Memory B cell (primary cell): ENCODE results near the gene CRACDL.

Experiments
- ATAC-seq: fragments of 150-1000 bp; cut with Tn5 transposase; 2 replicates; pipeline ENCODE4 v1.10.0; 2021; ENCODE audit warnings: low read depth, mild to moderate bottlenecking, moderate library complexity
- DNase-seq, 2 donors: peaks; one replicate each; pipeline ENCODE4 v3.0.0; 2022; ENCODE audit warnings: low spot score in 2 of 2
- H3K27ac Mint-ChIP-seq: one replicate; pipeline ENCODE4 v1.8.0; 2022; ENCODE audit warnings: mild to moderate bottlenecking, moderate library complexity, mixed read lengths
- H3K27me3 Mint-ChIP-seq: one replicate; pipeline ENCODE4 v1.8.0; 2022; ENCODE audit warnings: mixed read lengths
- H3K36me3 Mint-ChIP-seq: one replicate; pipeline ENCODE4 v1.8.0; 2022; ENCODE audit warnings: mild to moderate bottlenecking, mixed read lengths
- H3K4me1 Mint-ChIP-seq: one replicate; pipeline ENCODE4 v1.8.0; 2022; ENCODE audit warnings: mixed read lengths
- H3K4me3 Mint-ChIP-seq: one replicate; pipeline ENCODE4 v1.8.0; 2022; ENCODE audit warnings: mild to moderate bottlenecking, moderate library complexity, mixed read lengths
- H3K9me3 Mint-ChIP-seq: one replicate; pipeline ENCODE4 v1.8.0; 2022; ENCODE audit warnings: mixed read lengths

Gene CRACDL, protein sequence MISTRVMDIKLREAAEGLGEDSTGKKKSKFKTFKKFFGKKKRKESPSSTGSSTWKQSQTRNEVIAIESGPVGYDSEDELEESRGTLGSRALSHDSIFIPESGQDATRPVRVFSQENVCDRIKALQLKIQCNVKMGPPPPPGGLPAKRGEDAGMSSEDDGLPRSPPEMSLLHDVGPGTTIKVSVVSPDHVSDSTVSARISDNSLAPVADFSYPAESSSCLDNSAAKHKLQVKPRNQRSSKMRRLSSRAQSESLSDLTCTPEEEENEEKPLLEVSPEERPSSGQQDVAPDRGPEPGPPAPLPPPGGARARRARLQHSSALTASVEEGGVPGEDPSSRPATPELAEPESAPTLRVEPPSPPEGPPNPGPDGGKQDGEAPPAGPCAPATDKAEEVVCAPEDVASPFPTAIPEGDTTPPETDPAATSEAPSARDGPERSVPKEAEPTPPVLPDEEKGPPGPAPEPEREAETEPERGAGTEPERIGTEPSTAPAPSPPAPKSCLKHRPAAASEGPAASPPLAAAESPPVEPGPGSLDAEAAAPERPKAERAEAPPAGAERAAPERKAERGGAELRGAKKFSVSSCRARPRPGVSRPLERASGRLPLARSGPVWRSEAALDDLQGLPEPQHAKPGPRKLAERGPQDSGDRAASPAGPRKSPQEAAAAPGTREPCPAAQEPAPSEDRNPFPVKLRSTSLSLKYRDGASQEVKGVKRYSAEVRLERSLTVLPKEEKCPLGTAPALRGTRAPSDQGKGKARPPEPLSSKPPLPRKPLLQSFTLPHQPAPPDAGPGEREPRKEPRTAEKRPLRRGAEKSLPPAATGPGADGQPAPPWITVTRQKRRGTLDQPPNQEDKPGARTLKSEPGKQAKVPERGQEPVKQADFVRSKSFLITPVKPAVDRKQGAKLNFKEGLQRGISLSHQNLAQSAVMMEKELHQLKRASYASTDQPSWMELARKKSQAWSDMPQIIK

DNA sequence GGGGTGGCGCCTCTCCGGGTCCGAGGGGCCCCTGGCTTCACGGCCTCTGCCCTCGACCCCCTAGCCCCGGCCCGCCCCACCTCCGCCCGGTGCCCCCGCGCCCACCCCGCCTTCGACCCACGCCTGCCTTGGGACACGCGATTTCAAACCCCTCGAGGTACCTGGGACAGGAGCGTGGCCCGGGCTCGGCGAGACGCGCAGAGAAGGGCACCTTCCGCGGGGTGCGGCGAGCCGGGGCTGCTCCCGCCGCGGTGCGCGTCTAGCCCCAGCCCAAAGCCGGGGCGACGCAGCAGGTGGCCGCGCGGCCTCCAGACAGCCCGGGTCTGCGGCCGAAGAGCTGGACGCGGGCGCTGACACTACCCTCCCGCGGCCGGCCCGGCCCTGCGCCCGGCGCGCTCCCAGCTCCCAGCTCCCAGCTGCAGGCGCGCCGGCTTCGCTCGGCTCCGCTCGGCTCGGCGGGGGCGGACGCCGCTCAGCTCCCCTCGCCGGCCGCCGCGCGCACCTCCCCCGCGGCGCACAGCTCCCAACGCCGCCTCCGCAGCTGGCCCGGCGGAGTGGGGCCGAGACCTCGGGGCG is at the start of gene CRACDL:
Gene CRACDL (minus strand): TSS at position 449 of the 576 bp plus-strand sequence. CDS start 89,425 bp downstream, outside the sequence.
- ATAC-seq (peak; percentile 55), DNase-seq (peak in 1 of 2 donors; percentile 3)
- Mint-ChIP-seq H3K9me3 (no peaks in the 10 kb centered on the region), H3K27me3 (peaks cover 17% of the 10 kb centered on the region), H3K36me3 (no peaks in the 10 kb centered on the region), H3K27ac (no peak within 1 kb of the TSS), H3K4me1 (peaks cover 7% of the 10 kb centered on the region), H3K4me3 (peak within 1 kb of the TSS; percentile 70)

DNA sequence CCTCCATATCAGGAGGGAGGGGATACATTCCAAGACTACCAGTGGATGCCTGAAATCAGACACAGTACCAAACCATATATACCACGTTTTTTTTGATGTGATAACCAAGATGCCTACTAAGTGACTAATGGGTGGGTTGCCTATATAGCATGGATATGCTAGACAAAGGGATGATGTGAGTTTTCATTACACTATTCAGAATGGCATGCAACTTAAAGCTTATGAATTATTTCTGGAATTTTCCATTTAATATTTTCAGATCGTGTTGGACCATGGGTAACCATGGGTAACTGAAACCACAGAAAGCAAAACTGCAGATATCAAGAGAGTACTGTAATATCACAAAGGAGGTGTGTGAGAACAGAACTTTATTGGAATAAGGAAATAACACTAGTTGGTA is 39.6 kb upstream of the CRACDL start:
- ATAC-seq (no peak), DNase-seq (no peak)
- Mint-ChIP-seq H3K9me3 (peaks cover 25% of the 10 kb centered on the region), H3K27me3 (peaks cover 8% of the 10 kb centered on the region), H3K36me3 (peaks cover 19% of the 10 kb centered on the region), H3K4me1 (no peaks in the 10 kb centered on the region), H3K27ac (no peak overlapping the region), H3K4me3 (no peak overlapping the region)

DNA sequence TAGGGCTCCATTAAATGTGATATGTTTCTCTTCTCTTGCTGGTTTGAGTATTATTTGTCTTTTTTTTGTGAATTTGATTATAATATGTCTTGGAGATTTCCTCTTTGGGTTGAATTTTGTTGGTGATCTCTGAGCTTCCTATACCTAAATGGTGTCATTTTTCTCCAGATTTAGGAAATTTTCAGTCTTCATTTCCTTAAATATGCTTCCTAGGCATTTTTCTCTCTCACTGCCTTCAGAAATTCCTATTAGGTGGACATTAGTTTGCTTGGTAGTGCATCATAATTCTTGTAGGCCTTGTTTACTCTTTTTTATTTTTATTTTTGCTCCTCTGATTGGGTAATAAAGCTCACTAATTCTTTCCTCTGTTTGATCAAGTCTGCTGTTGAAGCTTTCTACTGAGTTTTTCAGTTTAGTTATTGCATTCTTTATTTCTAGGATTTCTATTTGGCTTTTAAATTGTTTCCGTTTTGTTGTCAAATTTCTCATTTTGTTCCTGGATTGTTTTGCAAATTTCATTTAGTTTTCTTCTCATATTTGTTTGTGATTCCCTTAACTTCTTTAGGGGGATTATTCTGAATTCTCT is 36.6 kb upstream of the CRACDL start:
- no peak overlapping the region for H3K4me3 Mint-ChIP-seq
- H3K9me3 Mint-ChIP-seq: peaks cover 32% of the 10 kb centered on the region
- H3K36me3 Mint-ChIP-seq: peaks cover 14% of the 10 kb centered on the region
- H3K27me3 Mint-ChIP-seq: peaks cover 9% of the 10 kb centered on the region
- DNase-seq (no peak), ATAC-seq (no peak)
- no peak overlapping the region for H3K27ac Mint-ChIP-seq
- no peaks in the 10 kb centered on the region for H3K4me1 Mint-ChIP-seq

DNA sequence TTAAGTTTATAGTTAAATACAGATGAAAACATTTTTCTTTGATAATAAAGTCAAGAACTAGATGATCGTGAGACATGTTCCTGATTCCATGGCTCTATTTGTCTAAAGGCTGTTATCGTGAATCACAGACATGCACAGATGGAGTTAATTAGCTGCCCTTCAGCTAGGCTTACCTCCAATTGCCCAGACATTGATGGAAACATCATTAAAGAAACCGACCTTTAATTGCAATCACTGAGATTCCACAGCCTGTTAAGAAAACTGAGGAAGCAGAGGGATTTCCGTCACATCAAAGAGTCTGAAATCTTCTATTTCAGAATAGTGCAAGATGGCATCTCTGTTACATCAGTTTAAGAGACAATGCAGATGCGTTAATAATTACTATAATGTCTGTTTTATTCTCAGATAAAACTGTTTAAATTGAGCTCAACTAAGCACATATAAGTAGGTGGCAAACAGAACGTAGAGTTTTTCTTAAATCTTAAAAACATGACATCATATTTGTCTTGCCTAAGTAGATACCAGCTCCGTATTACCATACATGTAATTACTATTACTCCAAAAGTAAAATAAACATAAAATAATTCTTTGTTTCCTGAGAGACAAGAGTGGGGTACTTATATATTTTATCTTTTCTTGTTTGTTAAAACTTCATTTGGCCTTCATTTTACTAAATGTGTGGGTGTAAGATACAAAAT is 23.9 kb upstream of the CRACDL start:
- no peak for ATAC-seq

DNA sequence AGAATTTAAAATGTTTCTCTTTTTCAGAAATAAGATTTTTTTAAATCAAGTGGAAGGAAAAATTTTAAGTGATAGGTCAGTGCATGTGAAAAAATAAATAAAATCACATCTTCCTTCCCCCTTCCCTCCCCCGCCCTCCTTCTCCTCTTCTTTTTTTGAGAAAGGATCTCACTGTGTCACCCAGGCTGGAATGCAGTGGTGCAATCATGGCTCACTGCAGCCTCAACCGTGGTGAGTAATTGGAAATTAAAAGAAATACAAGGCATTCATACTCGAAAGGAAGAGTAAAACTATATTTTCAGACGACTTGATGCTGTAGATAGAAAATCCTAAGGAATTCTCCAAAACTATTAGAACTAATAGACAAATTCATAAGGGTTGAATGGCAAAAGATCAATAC is 16.9 kb upstream of the CRACDL start:
- no peak for DNase-seq
- no peaks in the 10 kb centered on the region for H3K36me3 Mint-ChIP-seq
- ATAC-seq: no peak

More for the DNA sequence above, 23.9 kb upstream of the CRACDL start:
- Mint-ChIP-seq H3K27me3 (peaks cover 2% of the 10 kb centered on the region), H3K36me3 (no peaks in the 10 kb centered on the region), H3K9me3 (peaks cover 12% of the 10 kb centered on the region), H3K4me1 (no peaks in the 10 kb centered on the region), H3K4me3 (no peak overlapping the region), H3K27ac (no peak overlapping the region)
- DNase-seq: no peak

DNA sequence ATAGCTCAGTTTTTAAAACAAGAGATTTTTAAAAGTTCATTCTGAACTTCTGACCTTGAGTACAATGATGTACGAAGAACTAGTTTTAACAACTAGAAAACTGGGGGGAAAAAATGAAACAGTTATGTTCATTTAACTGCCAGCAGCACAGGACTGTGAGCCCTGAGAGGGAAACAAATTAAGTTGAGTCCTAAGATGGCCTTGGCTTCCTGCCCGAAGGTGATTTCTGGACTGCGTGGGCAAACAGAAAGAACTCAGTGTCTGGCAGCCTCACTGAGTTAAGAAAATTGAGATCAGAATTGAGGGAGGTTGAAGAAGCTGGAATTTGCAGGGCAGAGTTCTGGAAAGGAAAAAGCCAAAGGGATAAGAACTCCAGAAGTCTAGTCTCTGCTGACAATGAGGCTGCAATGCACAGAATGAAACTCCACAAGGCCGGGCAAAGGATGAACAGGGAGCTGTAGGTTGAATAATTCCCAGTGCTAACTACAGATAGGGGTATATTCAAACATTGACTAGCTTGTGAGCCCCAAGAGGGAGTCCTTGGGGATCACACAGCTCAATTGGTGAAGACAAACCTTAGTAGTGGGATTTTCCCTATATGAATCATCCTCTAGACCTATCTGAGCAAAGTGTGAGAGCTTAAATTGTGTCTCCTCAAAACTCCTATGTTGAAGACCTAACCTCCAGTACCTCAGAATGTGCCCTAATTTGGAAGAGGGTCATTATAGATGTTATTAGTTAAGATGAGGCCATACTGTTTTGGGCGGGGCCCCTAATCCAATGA is 13.1 kb upstream of the CRACDL start:
- Mint-ChIP-seq H3K27me3 (no peaks in the 10 kb centered on the region), H3K4me3 (no peak overlapping the region), H3K36me3 (no peaks in the 10 kb centered on the region), H3K9me3 (no peaks in the 10 kb centered on the region), H3K27ac (no peak overlapping the region), H3K4me1 (no peaks in the 10 kb centered on the region)
- ATAC-seq (no peak), DNase-seq (no peak)

More for the DNA sequence above, 16.9 kb upstream of the CRACDL start:
- Mint-ChIP-seq H3K27ac (no peak overlapping the region), H3K4me1 (no peaks in the 10 kb centered on the region), H3K9me3 (no peaks in the 10 kb centered on the region), H3K27me3 (no peaks in the 10 kb centered on the region), H3K4me3 (no peak overlapping the region)

DNA sequence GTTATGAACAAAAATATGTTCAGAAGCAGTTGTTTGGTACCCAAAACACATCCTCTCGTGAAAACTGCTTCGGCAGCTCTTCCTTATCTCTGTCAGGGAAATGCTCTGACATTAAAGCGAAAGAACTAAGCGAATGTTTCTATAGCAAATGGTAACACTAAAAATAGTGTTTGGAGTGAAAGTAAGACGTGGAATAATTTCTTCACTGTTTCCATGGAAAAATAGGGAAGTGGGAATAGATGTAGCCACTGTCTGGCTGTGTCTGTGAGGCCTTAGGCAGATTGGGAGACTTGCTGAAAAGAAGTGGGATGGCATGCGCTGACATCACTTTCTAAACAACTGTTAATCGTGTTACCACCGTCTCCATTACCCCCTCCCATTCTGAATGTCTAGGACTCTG is 11.5 kb upstream of the CRACDL start:
- H3K27ac Mint-ChIP-seq: no peak overlapping the region
- H3K36me3 Mint-ChIP-seq: no peaks in the 10 kb centered on the region
- H3K27me3 Mint-ChIP-seq: peaks cover 4% of the 10 kb centered on the region

DNA sequence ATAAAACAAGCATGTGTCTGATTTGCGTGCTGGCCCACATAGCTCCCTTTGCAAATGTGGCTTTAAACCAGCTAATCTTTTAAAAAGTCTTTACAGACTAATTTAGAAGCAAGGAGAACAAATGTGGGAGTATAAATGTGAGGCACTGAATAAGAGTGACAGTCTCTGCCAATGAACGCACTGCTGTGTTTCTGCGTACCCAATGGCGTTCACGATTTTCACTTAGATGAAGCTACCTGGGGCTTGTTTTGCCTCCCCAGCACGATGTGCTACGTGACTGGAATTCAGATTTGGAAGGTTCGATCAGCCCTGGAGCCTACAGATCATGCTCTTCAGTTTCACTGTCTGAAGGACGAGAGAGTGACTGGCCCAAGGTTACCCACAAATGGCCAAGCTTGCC is 10.8 kb upstream of the CRACDL start:
- H3K9me3 Mint-ChIP-seq: peaks cover 2% of the 10 kb centered on the region
- H3K4me1 Mint-ChIP-seq: no peaks in the 10 kb centered on the region
- H3K27me3 Mint-ChIP-seq: peaks cover 4% of the 10 kb centered on the region
- no peak overlapping the region for H3K27ac Mint-ChIP-seq
- no peak overlapping the region for H3K4me3 Mint-ChIP-seq
- ATAC-seq: no peak
- no peak for DNase-seq
- H3K36me3 Mint-ChIP-seq: no peaks in the 10 kb centered on the region

More for the DNA sequence above, 11.5 kb upstream of the CRACDL start:
- H3K9me3 Mint-ChIP-seq: peaks cover 2% of the 10 kb centered on the region
- H3K4me3 Mint-ChIP-seq: no peak overlapping the region
- ATAC-seq: no peak
- no peak for DNase-seq
- no peaks in the 10 kb centered on the region for H3K4me1 Mint-ChIP-seq

DNA sequence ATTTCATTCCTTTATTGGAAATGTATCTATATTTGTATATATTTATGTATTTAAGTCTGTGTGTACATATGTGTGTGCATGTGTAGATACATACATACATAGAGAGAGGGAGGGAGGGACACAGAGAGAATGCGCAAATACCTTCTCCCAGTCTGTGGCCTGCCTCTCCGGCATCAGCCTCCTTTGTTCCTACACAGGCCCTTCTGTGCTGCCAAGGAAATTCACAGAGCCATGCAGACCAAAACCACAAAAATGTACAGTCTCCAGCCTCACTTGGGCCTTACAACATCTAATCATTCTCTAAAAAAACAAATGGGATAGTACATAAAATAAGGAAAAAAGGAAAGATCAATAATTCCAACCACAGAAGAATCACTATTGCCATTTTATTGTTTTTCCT is 8.8 kb upstream of the CRACDL start:
- Mint-ChIP-seq H3K27me3 (peaks cover 7% of the 10 kb centered on the region), H3K36me3 (no peaks in the 10 kb centered on the region), H3K9me3 (peaks cover 2% of the 10 kb centered on the region), H3K27ac (no peak overlapping the region), H3K4me1 (no peaks in the 10 kb centered on the region), H3K4me3 (no peak overlapping the region)
- ATAC-seq: no peak
- DNase-seq: no peak

DNA sequence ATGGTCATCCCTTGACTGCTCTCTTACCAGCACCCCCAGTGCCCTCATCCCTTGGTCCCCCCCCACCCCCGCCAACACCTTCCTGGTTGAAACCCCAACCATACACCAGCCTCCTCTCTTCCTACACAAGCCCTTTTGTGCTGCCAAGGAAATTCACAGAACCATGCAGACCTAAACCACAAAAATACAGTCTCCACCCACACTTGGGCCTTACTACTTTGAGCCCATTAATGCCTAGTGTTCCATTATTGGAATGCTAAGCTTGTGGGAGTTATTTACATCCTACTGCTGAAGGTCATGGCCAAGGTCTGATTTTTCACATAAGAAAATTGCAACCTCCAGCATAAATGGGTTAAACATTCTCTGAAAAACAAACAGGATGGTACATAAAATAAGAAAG is 4.1 kb upstream of the CRACDL start:
- Mint-ChIP-seq H3K4me3 (no peak overlapping the region), H3K27me3 (peaks cover 17% of the 10 kb centered on the region), H3K4me1 (peaks cover 7% of the 10 kb centered on the region), H3K36me3 (no peaks in the 10 kb centered on the region), H3K27ac (no peak overlapping the region), H3K9me3 (peaks cover 2% of the 10 kb centered on the region)
- ATAC-seq (no peak), DNase-seq (no peak)

DNA sequence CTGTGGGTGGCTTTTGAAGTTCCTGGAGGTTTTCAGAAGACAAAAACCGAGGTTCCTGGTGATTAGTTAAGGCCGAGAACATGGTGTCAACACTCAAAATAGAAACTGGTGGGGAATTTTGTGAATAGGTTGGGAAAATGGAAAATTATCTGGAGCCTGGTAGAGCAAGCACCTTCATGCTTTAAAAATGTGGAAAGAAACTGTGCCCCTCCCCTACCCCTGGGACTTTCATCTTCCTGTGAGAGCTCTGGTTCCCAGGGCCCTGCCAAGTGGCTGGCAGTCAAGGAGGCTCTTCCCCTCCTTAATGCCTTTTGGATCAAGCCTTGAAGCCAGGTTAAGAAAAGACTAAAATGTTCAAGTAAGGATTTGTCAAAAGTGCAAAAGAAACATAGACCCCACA is 1.9 kb upstream of the CRACDL start:
- H3K36me3 Mint-ChIP-seq: no peaks in the 10 kb centered on the region
- peaks cover 13% of the 10 kb centered on the region for H3K27me3 Mint-ChIP-seq
- peak overlapping the region; percentile 38 for H3K4me3 Mint-ChIP-seq
- ATAC-seq (no peak), DNase-seq (no peak)
- peaks cover 7% of the 10 kb centered on the region for H3K4me1 Mint-ChIP-seq
- H3K9me3 Mint-ChIP-seq: no peaks in the 10 kb centered on the region
- H3K27ac Mint-ChIP-seq: no peak overlapping the region

DNA sequence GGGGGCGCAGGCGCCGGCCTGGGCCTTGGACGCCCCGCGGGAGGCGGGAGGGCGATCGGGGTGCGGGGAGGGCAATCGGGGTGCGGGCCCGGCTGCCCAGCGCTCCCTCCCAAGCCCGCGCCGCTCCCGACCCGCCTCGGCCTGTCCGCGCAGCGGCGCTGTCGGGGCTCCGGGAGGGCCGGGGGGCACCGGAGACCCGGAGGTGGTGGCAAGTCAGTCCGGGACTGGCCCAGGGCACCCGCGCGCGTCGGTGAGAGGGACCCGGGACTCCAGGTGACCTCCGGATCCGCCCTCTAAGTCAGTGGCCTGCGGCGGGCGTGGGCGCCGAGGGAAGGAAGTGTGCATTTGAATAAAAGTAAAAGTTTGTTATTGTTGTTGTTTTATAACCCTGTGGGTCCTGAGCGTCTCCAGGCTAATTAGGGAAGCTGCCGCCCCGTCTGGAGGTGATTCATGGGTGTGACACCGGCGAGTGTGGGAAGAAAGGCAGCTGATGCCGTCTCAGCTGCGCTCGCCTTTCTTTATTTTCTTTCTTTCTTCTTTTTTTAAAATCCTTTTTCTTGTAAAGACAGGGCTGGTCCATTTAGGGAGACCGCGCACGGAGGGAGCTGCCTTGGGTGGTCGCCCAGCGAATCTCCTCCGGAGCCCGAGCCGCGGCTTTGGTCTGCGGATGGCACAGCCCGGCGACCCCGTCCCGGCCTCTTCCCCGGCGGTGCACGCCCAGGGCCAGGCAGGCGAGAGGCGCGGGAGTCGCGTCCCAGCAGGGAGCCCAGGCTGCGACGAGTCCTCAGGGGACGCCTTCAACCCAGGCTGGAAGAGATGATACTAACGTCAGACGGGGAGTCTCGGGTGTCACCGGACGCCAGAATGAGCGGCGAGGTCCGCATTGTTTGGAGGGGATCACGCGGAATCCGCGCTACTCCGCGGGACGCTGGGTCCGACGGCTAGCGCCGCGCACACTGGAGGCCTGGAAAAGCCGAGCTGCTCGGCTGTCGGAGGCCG is 627 bp upstream of the CRACDL start:
- H3K27ac Mint-ChIP-seq: no peak overlapping the region
- H3K27me3 Mint-ChIP-seq: peaks cover 15% of the 10 kb centered on the region
- ATAC-seq (peak; percentile 66), DNase-seq (peak in 1 of 2 donors; percentile 21)
- H3K4me1 Mint-ChIP-seq: peaks cover 7% of the 10 kb centered on the region
- no peaks in the 10 kb centered on the region for H3K36me3 Mint-ChIP-seq
- no peaks in the 10 kb centered on the region for H3K9me3 Mint-ChIP-seq
- peak overlapping the region; percentile 70 for H3K4me3 Mint-ChIP-seq
